Measurements from ENCODE around the gene PDE6D. TPM values are rescaled to one million over a fixed set of nuclear protein-coding genes. Genes with fewer than 3 reads are reported as not detected.

The PDE6D gene
- total and polyA plus RNA-seq, 2 of the 13 experiments (the other 11 are each of a cell fraction or from before 2014, with no cell fraction given) = 14.1 to 23.2 TPM

DNA sequence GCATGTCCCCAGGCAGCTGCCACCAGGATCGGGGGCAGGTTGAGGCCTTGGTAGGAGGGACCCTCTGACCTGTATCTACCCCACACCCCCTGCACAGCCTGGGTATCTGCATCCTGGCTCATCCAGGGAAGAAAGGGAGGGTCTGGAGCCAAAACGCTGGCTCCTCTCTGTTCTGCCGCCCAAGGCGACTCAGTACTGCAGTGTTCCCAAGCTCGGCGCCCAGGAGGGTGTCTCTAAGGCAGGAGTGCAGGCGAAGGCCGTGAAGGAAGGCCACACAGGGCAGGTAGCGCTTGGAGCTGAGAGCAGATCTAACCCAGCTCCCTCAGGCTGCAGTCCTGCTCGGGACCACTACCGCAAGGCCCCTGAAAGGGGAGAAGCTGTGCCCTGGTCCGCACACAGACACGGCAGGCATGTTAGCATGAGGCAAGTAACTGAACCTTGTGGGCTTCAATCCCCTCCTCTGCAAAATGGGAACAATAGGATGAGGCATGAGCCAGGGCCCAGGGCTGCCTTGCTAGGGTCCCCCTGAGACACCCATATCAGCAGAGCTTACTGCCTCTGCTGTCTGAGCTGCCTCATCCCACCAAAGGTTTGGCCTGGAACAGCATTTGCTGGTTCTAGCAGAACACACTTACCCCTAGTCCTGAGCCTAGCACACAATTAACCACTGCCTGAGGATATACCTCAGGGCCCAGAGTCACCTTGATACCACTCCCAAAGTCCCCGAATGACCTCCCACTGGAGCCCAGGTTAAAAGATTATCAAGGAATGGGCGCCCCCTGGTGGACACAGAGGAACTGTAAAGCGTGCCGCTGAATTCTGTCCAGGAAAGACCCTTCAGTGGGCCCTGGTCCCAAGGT, 66.2 kb downstream of the PDE6D start (continued):
- TF ChIP-seq, protein P1, sequence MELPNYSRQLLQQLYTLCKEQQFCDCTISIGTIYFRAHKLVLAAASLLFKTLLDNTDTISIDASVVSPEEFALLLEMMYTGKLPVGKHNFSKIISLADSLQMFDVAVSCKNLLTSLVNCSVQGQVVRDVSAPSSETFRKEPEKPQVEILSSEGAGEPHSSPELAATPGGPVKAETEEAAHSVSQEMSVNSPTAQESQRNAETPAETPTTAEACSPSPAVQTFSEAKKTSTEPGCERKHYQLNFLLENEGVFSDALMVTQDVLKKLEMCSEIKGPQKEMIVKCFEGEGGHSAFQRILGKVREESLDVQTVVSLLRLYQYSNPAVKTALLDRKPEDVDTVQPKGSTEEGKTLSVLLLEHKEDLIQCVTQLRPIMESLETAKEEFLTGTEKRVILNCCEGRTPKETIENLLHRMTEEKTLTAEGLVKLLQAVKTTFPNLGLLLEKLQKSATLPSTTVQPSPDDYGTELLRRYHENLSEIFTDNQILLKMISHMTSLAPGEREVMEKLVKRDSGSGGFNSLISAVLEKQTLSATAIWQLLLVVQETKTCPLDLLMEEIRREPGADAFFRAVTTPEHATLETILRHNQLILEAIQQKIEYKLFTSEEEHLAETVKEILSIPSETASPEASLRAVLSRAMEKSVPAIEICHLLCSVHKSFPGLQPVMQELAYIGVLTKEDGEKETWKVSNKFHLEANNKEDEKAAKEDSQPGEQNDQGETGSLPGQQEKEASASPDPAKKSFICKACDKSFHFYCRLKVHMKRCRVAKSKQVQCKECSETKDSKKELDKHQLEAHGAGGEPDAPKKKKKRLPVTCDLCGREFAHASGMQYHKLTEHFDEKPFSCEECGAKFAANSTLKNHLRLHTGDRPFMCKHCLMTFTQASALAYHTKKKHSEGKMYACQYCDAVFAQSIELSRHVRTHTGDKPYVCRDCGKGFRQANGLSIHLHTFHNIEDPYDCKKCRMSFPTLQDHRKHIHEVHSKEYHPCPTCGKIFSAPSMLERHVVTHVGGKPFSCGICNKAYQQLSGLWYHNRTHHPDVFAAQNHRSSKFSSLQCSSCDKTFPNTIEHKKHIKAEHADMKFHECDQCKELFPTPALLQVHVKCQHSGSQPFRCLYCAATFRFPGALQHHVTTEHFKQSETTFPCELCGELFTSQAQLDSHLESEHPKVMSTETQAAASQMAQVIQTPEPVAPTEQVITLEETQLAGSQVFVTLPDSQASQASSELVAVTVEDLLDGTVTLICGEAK (IDR thresholded peaks at IDR 0.05) = no peak
- TF ChIP-seq, protein P1 (CRISPR knock-in tag; IDR thresholded peaks at IDR 0.05) = 0 out of 2 replicates have a peak, but pooled peaks have one; percentile 16
- TF ChIP-seq MAF1 (CRISPR knock-in tag; IDR thresholded peaks at IDR 0.05; ENCODE audit: borderline replicate concordance) (no peak), NR2F2 (IDR thresholded peaks at IDR 0.05; ENCODE audit: borderline replicate concordance, low read depth) (0 out of 2 replicates have a peak, but pooled peaks have one; percentile 32), ZFP36L1 (CRISPR knock-in tag; IDR thresholded peaks at IDR 0.05) (no peak), ZNF703 (CRISPR knock-in tag; IDR thresholded peaks at IDR 0.05; ENCODE audit: borderline replicate concordance) (no peak), CEBPG (CRISPR knock-in tag; IDR thresholded peaks at IDR 0.05) (no peak), ZNF468 (CRISPR knock-in tag; IDR thresholded peaks at IDR 0.05) (peak; percentile 56; the same call in 1 of the 2 replicates), MAFF (IDR thresholded peaks at IDR 0.05; ENCODE audit: low read depth, low read length) (no peak), ZSCAN21 (CRISPR knock-in tag; IDR thresholded peaks at IDR 0.05; ENCODE audit: borderline replicate concordance) (0 out of 2 replicates have a peak, but pooled peaks have one; percentile 65), ZNF232 (CRISPR knock-in tag; IDR thresholded peaks at IDR 0.05; ENCODE audit: borderline replicate concordance) (no peak; the same call in 1 of the 2 replicates), MEIS1 (CRISPR knock-in tag; IDR thresholded peaks at IDR 0.05; ENCODE audit: borderline replicate concordance) (0 out of 2 replicates have a peak, but pooled peaks have one; percentile 14)
- TF ChIP-seq, protein P2, sequence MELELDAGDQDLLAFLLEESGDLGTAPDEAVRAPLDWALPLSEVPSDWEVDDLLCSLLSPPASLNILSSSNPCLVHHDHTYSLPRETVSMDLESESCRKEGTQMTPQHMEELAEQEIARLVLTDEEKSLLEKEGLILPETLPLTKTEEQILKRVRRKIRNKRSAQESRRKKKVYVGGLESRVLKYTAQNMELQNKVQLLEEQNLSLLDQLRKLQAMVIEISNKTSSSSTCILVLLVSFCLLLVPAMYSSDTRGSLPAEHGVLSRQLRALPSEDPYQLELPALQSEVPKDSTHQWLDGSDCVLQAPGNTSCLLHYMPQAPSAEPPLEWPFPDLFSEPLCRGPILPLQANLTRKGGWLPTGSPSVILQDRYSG (CRISPR knock-in tag; IDR thresholded peaks at IDR 0.05) = no peak
- TF ChIP-seq, protein P3, sequence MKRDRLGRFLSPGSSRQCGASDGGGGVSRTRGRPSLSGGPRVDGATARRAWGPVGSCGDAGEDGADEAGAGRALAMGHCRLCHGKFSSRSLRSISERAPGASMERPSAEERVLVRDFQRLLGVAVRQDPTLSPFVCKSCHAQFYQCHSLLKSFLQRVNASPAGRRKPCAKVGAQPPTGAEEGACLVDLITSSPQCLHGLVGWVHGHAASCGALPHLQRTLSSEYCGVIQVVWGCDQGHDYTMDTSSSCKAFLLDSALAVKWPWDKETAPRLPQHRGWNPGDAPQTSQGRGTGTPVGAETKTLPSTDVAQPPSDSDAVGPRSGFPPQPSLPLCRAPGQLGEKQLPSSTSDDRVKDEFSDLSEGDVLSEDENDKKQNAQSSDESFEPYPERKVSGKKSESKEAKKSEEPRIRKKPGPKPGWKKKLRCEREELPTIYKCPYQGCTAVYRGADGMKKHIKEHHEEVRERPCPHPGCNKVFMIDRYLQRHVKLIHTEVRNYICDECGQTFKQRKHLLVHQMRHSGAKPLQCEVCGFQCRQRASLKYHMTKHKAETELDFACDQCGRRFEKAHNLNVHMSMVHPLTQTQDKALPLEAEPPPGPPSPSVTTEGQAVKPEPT (CRISPR knock-in tag; IDR thresholded peaks at IDR 0.05; ENCODE audit: low read depth) = 0 out of 2 replicates have a peak, but pooled peaks have one; percentile 30
- TF ChIP-seq, protein P4, sequence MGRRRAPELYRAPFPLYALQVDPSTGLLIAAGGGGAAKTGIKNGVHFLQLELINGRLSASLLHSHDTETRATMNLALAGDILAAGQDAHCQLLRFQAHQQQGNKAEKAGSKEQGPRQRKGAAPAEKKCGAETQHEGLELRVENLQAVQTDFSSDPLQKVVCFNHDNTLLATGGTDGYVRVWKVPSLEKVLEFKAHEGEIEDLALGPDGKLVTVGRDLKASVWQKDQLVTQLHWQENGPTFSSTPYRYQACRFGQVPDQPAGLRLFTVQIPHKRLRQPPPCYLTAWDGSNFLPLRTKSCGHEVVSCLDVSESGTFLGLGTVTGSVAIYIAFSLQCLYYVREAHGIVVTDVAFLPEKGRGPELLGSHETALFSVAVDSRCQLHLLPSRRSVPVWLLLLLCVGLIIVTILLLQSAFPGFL (CRISPR knock-in tag; IDR thresholded peaks at IDR 0.05) = no peak
